ACHN (cell line): Measurements from ENCODE around the gene COQ8B.
"Not testable (repeated sequence)": the region's sequence is repeated elsewhere in the genome, so short reads cannot be mapped to it uniquely, and the experiment has no call there.

Source experiments
- DNase-seq: peaks from one replicate; pipeline ENCODE4 v3.0.0-alpha.2; 2015
- in situ Hi-C: cut with HindIII; loops from 2 replicates; pipeline ENCODE4 v1.10.0; 2017; ENCODE audit warnings: low sequenced_read_pairs, low pct_ligation_motif_present, low pct_unique_long_range_greater_than_20kb

The COQ8B gene

GRCh38 chr19:40716482-40717324 is at the start of gene COQ8B, which contains the start of gene ITPKC:
Gene COQ8B, minus strand, starts transcription at chr19:40716886. Its CDS starts 2,254 bp downstream, at chr19:40714632.
Gene ITPKC, plus strand, starts transcription at chr19:40717112. Its CDS starts 24 bp downstream, at chr19:40717136.
- peak; percentile 98 for DNase-seq
- in situ Hi-C loops: no loop called here

GRCh38 chr19:40766385-40766784 is 49.7 kb upstream of the COQ8B start:
- DNase-seq, in situ Hi-C loops: not testable (repeated sequence)

- in situ Hi-C loops: no loop called here
- no peak for DNase-seq
These were observed 47.3 kb upstream of the COQ8B start for GRCh38 chr19:40763963-40764362.

- DNase-seq: no peak
- in situ Hi-C loops: no loop called here
These were observed 46.8 kb upstream of the COQ8B start for GRCh38 chr19:40763526-40763925.

- in situ Hi-C loops: no loop called here
- no peak for DNase-seq
These were observed 46.2 kb upstream of the COQ8B start for GRCh38 chr19:40762754-40763470.

- DNase-seq: no peak
- in situ Hi-C loops: no loop called here
These were observed 42.7 kb upstream of the COQ8B start for GRCh38 chr19:40759352-40759751.

- no peak for DNase-seq
- in situ Hi-C loops: no loop called here
These were observed 41.8 kb upstream of the COQ8B start for GRCh38 chr19:40758491-40758890.

- DNase-seq: no peak
- in situ Hi-C loops: no loop called here
These were observed 39.9 kb upstream of the COQ8B start for GRCh38 chr19:40756502-40757110.

- in situ Hi-C loops: no loop called here
- no peak for DNase-seq
These were observed 39.1 kb upstream of the COQ8B start for GRCh38 chr19:40755791-40756190.

GRCh38 chr19:40755248-40755624 is 38.5 kb upstream of the COQ8B start:
- in situ Hi-C loops: no loop called here

GRCh38 chr19:40754611-40755247 is 38.0 kb upstream of the COQ8B start:
- in situ Hi-C loops: no loop called here
- no peak for DNase-seq

More at GRCh38 chr19:40755248-40755624, 38.5 kb upstream of the COQ8B start:
- no peak for DNase-seq

- in situ Hi-C loops: no loop called here
- no peak for DNase-seq
These were observed 35.6 kb upstream of the COQ8B start for GRCh38 chr19:40752257-40752781.

GRCh38 chr19:40750874-40751537 is 34.3 kb upstream of the COQ8B start, which contains the start of gene SNRPA:
Gene SNRPA, plus strand, starts transcription at chr19:40751203. Its CDS starts 206 bp downstream, at chr19:40751409.
- DNase-seq: peak; percentile 97
- in situ Hi-C loops: no loop called here

GRCh38 chr19:40750058-40750873 is 33.6 kb upstream of the COQ8B start, which contains the start of gene ACTMAP:
Gene ACTMAP, minus strand, starts transcription at chr19:40750477. Its CDS starts 674 bp downstream, at chr19:40749803.
- in situ Hi-C loops: no loop called here

GRCh38 chr19:40747536-40747935 is 30.9 kb upstream of the COQ8B start:
- DNase-seq: no peak
- in situ Hi-C loops: no loop called here

More at GRCh38 chr19:40750058-40750873, 33.6 kb upstream of the COQ8B start, which contains the start of gene ACTMAP:
- peak; percentile 99 for DNase-seq

GRCh38 chr19:40745402-40745780 is 28.7 kb upstream of the COQ8B start:
- DNase-seq: peak; percentile 60
- in situ Hi-C loops: no loop called here
